ENCODE data around the gene SDK1.

The SDK1 gene

DNA sequence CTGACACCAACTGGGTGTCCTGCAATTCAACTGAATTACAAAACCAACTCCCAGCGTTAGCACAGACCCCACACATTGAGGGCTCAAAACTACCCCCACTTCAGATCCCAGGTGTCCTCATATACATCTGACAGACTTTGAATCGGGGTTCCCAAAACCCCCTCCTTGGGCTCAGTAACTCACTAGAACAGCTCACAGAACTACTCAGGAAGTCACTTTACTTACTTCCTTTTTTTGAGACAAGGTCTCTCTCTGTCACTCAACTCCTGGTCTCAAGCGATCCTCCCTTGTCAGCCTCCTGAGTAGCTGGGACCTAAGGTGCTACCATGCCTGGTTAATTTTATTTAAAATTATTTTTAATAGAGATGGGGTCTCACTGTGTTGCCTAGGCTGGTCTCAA, 456.0 kb downstream of the SDK1 start:
- Histone ChIP-seq H3K27me3 (no peaks in the 10 kb centered on the region), H3K36me3 (no peaks in the 10 kb centered on the region), H3K4me1 (no peaks in the 10 kb centered on the region), H3K4me3 (ENCODE audit: low read depth, low read length) (no peak overlapping the region), H3K9me3 (no peaks in the 10 kb centered on the region)
- no peak for DNase-seq
- TF ChIP-seq, protein P1, sequence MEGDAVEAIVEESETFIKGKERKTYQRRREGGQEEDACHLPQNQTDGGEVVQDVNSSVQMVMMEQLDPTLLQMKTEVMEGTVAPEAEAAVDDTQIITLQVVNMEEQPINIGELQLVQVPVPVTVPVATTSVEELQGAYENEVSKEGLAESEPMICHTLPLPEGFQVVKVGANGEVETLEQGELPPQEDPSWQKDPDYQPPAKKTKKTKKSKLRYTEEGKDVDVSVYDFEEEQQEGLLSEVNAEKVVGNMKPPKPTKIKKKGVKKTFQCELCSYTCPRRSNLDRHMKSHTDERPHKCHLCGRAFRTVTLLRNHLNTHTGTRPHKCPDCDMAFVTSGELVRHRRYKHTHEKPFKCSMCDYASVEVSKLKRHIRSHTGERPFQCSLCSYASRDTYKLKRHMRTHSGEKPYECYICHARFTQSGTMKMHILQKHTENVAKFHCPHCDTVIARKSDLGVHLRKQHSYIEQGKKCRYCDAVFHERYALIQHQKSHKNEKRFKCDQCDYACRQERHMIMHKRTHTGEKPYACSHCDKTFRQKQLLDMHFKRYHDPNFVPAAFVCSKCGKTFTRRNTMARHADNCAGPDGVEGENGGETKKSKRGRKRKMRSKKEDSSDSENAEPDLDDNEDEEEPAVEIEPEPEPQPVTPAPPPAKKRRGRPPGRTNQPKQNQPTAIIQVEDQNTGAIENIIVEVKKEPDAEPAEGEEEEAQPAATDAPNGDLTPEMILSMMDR (IDR thresholded peaks at IDR 0.05; ENCODE audit: low read depth, low read length) = no peak

DNA sequence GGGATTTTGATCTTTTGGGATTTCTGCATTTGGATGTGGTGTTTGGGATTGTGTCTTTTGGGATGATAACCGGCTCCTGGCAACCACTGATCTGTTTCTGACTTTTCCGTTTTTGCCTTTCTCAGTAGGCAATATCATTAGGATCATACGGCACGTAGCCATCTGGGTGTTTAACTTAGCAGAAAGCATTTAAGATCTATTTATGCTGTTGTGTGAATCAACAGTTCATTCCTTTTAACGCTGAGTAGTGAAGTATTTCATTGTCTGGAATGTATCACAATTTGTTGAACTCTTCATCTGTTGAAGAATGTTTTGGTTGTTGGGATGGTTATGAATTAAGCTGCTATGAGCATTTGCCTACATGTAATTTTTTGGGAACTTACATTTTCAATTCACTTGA, 459.6 kb downstream of the SDK1 start:
- no peaks in the 10 kb centered on the region for H3K9me3 ChIP-seq
- no peak overlapping the region for H3K4me3 ChIP-seq (ENCODE audit: low read depth, low read length)
- TF ChIP-seq, protein P1 (IDR thresholded peaks at IDR 0.05; ENCODE audit: low read depth, low read length) = no peak
- H3K36me3 ChIP-seq = no peaks in the 10 kb centered on the region
- no peak for DNase-seq
- no peaks in the 10 kb centered on the region for H3K27me3 ChIP-seq
- H3K4me1 ChIP-seq = no peaks in the 10 kb centered on the region

DNA sequence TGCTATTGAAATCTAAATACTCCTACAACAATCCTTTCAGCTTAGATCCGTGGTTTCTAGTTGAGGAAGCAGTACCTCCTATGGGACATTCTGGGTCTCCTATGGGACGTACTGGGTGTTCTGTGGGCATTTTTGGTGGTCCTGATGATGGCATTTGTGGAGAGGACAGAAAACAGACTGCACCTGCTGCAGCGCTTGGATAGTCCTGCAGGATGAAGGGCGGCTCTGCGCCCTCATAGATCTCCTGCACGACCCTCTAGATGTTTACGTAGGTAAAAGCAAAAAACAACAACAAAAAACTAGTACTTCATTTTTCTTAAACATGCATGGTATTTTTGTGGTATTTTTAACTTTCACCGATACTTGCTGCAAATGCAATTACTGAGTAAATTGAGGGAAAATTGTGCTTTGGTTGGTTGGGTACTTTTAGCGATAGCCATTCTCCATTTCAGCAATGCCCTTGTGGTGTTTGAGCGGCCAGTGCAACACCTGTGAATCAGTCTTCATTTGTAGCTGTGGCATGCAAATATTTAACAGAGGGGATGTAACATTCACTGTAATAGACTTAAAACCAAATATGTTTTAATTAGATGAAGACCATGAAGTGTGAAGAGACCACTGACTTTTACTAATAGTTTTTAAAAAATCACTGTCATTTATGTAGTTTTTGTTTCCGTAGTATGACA, 461.2 kb downstream of the SDK1 start:
- TF ChIP-seq, protein P1 (IDR thresholded peaks at IDR 0.05; ENCODE audit: low read depth, low read length) = no peak
- no peaks in the 10 kb centered on the region for H3K9me3 ChIP-seq
- no peak for DNase-seq
- no peaks in the 10 kb centered on the region for H3K36me3 ChIP-seq
- H3K4me3 ChIP-seq (ENCODE audit: low read depth, low read length) = no peak overlapping the region
- no peaks in the 10 kb centered on the region for H3K4me1 ChIP-seq
- H3K27me3 ChIP-seq = no peaks in the 10 kb centered on the region

DNA sequence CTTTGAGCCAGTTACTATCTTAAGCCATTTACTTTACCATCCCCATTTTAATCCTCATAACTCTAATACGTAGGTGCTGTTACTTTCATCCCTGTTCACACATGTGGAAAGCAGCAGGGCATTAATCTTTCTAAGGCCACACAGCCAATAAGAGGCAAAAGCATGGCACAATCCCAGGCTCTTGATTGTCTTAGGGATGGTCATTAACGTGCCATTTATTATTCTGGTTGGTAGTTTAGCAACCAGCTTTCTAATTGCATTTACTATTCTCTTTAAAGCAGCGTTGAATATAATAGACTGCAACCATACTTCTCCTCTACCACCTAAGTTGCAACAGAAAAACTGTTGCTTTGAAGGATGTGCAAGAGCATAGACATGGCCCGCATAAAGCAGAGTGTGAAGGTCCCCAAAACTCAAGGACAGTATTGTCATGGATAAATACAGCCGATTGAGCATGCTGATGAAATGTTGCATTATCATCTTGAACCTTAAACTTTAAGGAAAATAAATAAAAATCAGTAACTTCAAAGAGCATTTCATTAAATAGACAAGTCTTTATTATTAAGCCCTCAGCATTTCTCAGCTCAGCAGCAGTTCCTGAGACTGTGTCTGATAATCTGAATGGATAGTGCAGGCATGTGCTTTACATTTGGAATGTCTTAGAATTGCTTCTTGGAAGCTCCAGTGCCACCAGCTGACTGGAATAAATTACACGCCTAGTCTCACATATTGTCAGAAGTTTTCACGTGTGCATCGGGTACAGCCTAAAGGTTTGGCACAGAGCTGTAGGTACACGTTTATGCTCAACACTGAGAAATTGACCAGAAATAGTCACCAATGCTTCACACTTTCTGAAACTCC, 467.1 kb downstream of the SDK1 start:
- TF ChIP-seq, protein P1 (IDR thresholded peaks at IDR 0.05; ENCODE audit: low read depth, low read length) = no peak
- no peaks in the 10 kb centered on the region for H3K27me3 ChIP-seq
- no peaks in the 10 kb centered on the region for H3K9me3 ChIP-seq
- H3K4me1 ChIP-seq = no peaks in the 10 kb centered on the region
- H3K36me3 ChIP-seq = no peaks in the 10 kb centered on the region
- DNase-seq = no peak
- no peak overlapping the region for H3K4me3 ChIP-seq (ENCODE audit: low read depth, low read length)

DNA sequence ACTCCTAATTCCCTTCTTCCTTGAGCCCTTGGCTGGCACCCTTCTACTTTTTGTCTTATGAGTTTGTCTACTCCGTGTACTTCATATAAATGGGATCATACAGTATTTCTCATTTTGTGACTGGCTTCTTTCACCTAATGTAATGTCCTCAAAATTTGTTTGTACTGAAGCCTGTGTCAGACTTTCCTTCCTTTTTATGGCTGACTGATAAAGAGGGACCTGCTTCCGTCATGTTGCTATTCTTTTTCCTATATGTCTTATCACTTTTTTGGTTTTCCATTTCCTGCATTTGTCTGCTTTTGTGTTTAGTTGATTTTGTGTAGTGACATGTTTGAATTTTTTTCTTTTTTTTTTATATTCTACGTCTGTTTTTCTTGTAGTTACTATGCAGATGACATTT, 470.9 kb downstream of the SDK1 start:
- H3K4me1 ChIP-seq = no peaks in the 10 kb centered on the region
- no peaks in the 10 kb centered on the region for H3K9me3 ChIP-seq
- H3K27me3 ChIP-seq = no peaks in the 10 kb centered on the region
- H3K4me3 ChIP-seq (ENCODE audit: low read depth, low read length) = no peak overlapping the region
- H3K36me3 ChIP-seq = no peaks in the 10 kb centered on the region
- no peak for DNase-seq
- TF ChIP-seq, protein P1 (IDR thresholded peaks at IDR 0.05; ENCODE audit: low read depth, low read length) = no peak

DNA sequence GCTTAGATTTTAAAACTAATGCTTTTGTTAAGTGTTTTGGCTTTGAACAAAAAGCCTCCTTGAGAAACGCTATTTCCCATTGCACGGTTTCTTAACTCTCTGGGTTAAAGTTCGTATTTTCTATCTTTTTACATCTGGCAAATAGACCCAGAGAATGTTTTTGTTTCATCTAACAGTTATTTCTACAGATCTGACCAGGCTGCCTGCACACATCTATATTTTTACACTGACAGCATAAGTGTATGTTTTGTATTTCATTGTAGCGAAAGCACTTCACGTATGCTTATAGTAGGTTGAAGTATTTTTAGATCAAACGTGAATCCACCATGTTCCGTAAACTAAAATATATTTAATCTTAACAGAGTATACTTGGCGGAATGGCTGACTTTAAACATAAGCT, 477.3 kb downstream of the SDK1 start:
- no peak for DNase-seq
- no peaks in the 10 kb centered on the region for H3K4me1 ChIP-seq
- H3K4me3 ChIP-seq (ENCODE audit: low read depth, low read length) = no peak overlapping the region
- H3K9me3 ChIP-seq = no peaks in the 10 kb centered on the region; the same call in 1 of the 2 replicates
- TF ChIP-seq, protein P1 (IDR thresholded peaks at IDR 0.05; ENCODE audit: low read depth, low read length) = no peak
- no peaks in the 10 kb centered on the region for H3K36me3 ChIP-seq
- H3K27me3 ChIP-seq = no peaks in the 10 kb centered on the region
